Measurements from ENCODE around the gene CALU.

CALU gene

GRCh38 chr7:128721376-128721775, 17.8 kb upstream of the CALU start:
- in situ Hi-C loops (cut with HindIII; ENCODE audit: low sequenced_read_pairs), result no loop called here
- TF ChIP-seq, protein P1, sequence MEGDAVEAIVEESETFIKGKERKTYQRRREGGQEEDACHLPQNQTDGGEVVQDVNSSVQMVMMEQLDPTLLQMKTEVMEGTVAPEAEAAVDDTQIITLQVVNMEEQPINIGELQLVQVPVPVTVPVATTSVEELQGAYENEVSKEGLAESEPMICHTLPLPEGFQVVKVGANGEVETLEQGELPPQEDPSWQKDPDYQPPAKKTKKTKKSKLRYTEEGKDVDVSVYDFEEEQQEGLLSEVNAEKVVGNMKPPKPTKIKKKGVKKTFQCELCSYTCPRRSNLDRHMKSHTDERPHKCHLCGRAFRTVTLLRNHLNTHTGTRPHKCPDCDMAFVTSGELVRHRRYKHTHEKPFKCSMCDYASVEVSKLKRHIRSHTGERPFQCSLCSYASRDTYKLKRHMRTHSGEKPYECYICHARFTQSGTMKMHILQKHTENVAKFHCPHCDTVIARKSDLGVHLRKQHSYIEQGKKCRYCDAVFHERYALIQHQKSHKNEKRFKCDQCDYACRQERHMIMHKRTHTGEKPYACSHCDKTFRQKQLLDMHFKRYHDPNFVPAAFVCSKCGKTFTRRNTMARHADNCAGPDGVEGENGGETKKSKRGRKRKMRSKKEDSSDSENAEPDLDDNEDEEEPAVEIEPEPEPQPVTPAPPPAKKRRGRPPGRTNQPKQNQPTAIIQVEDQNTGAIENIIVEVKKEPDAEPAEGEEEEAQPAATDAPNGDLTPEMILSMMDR (IDR thresholded peaks at IDR 0.05; ENCODE audit: low read depth, low read length), result no peak
- H3K4me3 ChIP-seq (ENCODE audit: low read depth, low read length), result no peak overlapping the region
- no peak for DNase-seq (ENCODE audit: low read depth, low spot score)

DNA sequence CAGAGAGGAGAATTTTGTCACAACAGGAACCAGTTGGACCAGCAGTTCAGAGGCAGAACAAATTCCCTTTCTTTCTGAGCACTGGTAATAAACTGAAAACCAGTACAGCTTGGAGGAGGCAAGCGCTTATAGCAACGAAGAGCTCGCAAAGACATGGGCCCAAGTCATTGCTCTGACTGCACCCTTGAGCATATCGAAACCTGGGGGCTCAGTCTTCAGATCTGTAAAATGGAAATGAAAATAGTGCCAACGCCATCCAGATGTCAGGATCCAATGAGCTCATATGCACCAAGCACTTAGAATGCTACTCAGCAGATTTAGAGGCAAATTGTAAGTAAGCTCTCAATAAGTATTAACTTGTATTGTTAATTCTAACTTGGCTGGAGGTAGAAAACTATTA, 14.4 kb upstream of the CALU start:
- in situ Hi-C loops (cut with HindIII; ENCODE audit: low sequenced_read_pairs), result no loop called here
- H3K4me3 ChIP-seq (ENCODE audit: low read depth, low read length), result no peak overlapping the region
- TF ChIP-seq, protein P1 (IDR thresholded peaks at IDR 0.05; ENCODE audit: low read depth, low read length), result no peak
- DNase-seq (ENCODE audit: low read depth, low spot score), result no peak

DNA sequence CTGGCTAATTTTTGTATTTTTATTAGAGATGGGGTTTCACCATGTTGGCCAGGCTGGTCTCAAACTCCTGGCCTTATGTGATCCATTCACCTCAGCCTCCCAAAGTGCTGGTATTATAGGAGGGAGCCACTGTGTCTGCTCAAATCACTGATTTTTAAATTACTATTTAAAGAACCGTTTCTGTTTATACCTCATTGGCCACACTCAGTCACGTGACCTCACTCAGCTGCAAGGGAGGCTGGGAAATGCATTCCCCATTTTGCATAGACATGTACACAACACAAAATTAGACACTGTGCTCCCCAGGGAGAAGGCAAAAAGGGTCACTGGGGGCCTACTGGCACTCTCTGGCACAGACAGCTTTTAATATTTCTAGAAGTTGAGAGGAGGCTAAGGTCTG, 13.6 kb upstream of the CALU start:
- TF ChIP-seq, protein P1 (IDR thresholded peaks at IDR 0.05; ENCODE audit: low read depth, low read length), result no peak
- no peak for DNase-seq (ENCODE audit: low read depth, low spot score)
- in situ Hi-C loops (cut with HindIII; ENCODE audit: low sequenced_read_pairs), result no loop called here
- H3K4me3 ChIP-seq (ENCODE audit: low read depth, low read length), result no peak overlapping the region

GRCh38 chr7:128726059-128726736, 13.0 kb upstream of the CALU start:
- no peak for DNase-seq (ENCODE audit: low read depth, low spot score)
- H3K4me3 ChIP-seq (ENCODE audit: low read depth, low read length), result no peak overlapping the region
- TF ChIP-seq, protein P1 (IDR thresholded peaks at IDR 0.05; ENCODE audit: low read depth, low read length), result no peak
- in situ Hi-C loops (cut with HindIII; ENCODE audit: low sequenced_read_pairs), result no loop called here

DNA sequence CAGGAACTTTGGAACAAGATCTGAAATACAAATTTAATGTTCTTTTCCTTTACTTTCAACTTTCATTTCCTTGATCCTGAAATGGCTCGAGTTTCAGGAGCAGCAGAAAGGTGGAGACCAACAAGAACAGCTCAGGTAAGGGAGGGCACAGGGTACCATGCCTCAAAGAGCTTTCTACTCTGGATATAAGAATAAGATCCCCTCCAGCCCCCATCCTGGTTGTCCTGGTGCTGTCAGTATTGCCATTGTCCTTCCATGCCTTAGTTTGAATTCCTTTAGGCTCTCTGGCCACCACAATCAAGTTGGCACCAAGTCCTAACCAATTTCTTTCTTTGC, 12.5 kb upstream of the CALU start:
- no peak for DNase-seq (ENCODE audit: low read depth, low spot score)
- H3K4me3 ChIP-seq (ENCODE audit: low read depth, low read length), result no peak overlapping the region
- in situ Hi-C loops (cut with HindIII; ENCODE audit: low sequenced_read_pairs), result no loop called here
- TF ChIP-seq, protein P1 (IDR thresholded peaks at IDR 0.05; ENCODE audit: low read depth, low read length), result no peak

- TF ChIP-seq, protein P1 (IDR thresholded peaks at IDR 0.05; ENCODE audit: low read depth, low read length), result no peak
- in situ Hi-C loops (cut with HindIII; ENCODE audit: low sequenced_read_pairs), result no loop called here
- DNase-seq (ENCODE audit: low read depth, low spot score), result no peak
- no peak overlapping the region for H3K4me3 ChIP-seq (ENCODE audit: low read depth, low read length)
These were observed 11.9 kb upstream of the CALU start for GRCh38 chr7:128727239-128727638.
